ENCODE data around the gene RAP1A.
"Not testable (repeated sequence)": the region's sequence is repeated elsewhere in the genome, so short reads cannot be mapped to it uniquely, and the experiment has no call there.

Gene RAP1A

DNA sequence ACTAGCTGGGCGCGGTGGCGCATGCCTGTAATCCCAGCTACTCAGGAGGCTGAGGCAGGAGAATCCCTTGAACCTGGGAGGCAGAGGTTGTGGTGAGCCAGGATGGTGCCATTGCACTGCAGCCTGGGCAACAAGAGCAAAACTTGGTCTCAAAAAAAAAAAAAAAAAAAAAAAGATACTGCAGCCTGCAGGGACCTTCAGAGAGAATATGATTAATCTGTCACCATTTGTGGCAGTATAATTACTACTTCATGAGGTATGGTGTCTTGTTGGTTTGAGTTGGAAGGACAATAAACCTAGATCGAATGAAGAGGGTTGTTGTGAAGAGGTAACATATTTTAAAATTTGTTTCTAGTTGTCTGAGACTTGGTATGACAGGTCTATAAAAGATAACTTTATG, 13.2 kb downstream of the RAP1A start:
- H3K4me1 ChIP-seq (ENCODE audit: control insufficient read depth, insufficient read depth, low read length); H3K9me3 ChIP-seq (ENCODE audit: control insufficient read depth, low read length); H3K36me3 ChIP-seq (ENCODE audit: control insufficient read depth, insufficient read depth, low read length, severe bottlenecking); DNase-seq (ENCODE audit: low read depth); H3K27me3 ChIP-seq (replicated peaks; ENCODE audit: control insufficient read depth, insufficient read depth, low read length); H3K9ac ChIP-seq (ENCODE audit: low read length); H3K4me3 ChIP-seq (ENCODE audit: low read length): not testable (repeated sequence)

DNA sequence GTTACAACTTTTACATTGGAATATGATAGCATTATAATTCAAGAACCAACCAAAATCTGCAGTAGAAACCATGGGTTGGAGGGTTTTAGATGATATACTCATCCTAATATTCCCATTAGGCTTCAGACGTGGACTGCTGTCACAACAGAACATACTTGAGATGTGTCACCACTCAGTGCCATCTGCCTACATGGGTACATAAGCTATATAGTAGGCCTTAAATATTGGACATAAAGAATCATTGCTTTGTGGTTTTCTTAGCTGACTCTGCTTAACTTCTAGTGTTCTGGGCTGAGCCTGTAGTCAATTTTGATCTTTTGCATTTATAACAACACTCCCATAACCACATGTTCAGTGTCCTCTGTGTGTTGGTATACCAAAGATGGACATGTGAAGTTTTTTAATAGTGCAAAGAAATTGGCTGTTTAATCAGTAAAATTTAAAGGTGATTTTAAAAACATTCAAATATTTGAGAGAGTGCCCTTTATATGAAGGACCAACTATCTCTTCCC, 14.2 kb downstream of the RAP1A start:
- no peaks in the 10 kb centered on the region for H3K4me1 ChIP-seq (ENCODE audit: control insufficient read depth, insufficient read depth, low read length)
- no peak for DNase-seq (ENCODE audit: low read depth)
- H3K9me3 ChIP-seq (ENCODE audit: control insufficient read depth, low read length): no peaks in the 10 kb centered on the region
- no peak overlapping the region for H3K4me3 ChIP-seq (ENCODE audit: low read length)
- H3K27me3 ChIP-seq (replicated peaks; ENCODE audit: control insufficient read depth, insufficient read depth, low read length): no peaks in the 10 kb centered on the region
- no peaks in the 10 kb centered on the region for H3K36me3 ChIP-seq (ENCODE audit: control insufficient read depth, insufficient read depth, low read length, severe bottlenecking)
- no peak overlapping the region for H3K9ac ChIP-seq (ENCODE audit: low read length)

DNA sequence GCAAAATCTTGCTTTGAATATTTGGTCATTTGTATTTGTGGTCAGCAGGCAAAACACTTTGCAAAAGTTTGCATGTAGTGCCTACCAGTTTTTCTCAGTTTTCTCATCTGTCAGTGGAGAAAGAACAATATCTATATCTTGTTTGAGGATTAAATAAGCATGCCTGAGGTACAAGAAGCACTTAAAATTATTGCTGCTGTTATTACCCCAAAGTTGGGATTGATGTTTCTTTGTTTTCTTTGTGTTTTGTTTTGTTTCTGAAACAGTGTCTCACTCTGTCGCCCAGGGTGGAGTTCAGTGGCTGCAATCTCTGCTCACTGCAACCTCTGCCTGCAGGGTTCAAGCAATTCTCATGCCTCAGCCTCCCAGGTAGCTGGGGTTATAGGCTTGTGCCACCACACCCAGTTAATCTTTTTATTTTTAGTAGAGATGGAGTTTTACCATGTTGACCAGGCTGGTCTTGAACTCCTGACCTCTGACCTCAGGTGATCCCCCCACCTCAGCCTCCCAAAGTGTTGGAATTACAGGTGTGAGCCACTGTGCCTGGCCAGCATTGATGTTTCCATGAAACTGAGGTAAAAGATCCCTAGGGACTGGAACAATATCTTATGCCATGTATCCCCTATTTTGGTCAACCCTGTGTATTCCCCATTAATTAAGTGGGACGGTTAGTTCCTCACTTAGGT, 15.9 kb downstream of the RAP1A start:
- no peak overlapping the region for H3K4me3 ChIP-seq (ENCODE audit: low read length)
- no peak for DNase-seq (ENCODE audit: low read depth)
- H3K9me3 ChIP-seq (ENCODE audit: control insufficient read depth, low read length): no peaks in the 10 kb centered on the region
- H3K4me1 ChIP-seq (ENCODE audit: control insufficient read depth, insufficient read depth, low read length): no peaks in the 10 kb centered on the region
- no peaks in the 10 kb centered on the region for H3K27me3 ChIP-seq (replicated peaks; ENCODE audit: control insufficient read depth, insufficient read depth, low read length)
- H3K36me3 ChIP-seq (ENCODE audit: control insufficient read depth, insufficient read depth, low read length, severe bottlenecking): no peaks in the 10 kb centered on the region
- H3K9ac ChIP-seq (ENCODE audit: low read length): no peak overlapping the region

DNA sequence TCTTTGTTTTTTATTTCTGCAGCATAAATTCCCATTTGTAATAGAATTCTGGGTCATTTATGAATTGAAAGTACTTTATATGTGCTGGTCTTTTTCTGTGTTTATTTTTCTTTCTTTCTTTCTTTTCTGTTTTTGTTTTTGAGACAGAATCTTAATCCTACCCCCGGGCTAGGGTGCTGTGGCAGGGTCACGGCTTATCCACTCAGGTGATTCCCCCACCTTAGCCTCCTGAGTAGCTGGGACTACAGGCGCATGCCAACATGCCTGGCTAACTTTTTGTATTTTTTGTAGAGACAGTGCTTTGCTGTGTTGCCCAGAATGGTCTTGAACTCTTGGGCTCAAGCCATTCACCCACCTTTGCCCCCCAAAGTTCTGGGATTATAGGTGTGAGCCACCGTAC, 18.7 kb downstream of the RAP1A start:
- no peaks in the 10 kb centered on the region for H3K9me3 ChIP-seq (ENCODE audit: control insufficient read depth, low read length)
- H3K27me3 ChIP-seq (replicated peaks; ENCODE audit: control insufficient read depth, insufficient read depth, low read length): no peaks in the 10 kb centered on the region
- no peaks in the 10 kb centered on the region for H3K4me1 ChIP-seq (ENCODE audit: control insufficient read depth, insufficient read depth, low read length)
- no peak overlapping the region for H3K4me3 ChIP-seq (ENCODE audit: low read length)
- DNase-seq (ENCODE audit: low read depth): no peak
- H3K36me3 ChIP-seq (ENCODE audit: control insufficient read depth, insufficient read depth, low read length, severe bottlenecking): no peaks in the 10 kb centered on the region
- H3K9ac ChIP-seq (ENCODE audit: low read length): no peak overlapping the region

DNA sequence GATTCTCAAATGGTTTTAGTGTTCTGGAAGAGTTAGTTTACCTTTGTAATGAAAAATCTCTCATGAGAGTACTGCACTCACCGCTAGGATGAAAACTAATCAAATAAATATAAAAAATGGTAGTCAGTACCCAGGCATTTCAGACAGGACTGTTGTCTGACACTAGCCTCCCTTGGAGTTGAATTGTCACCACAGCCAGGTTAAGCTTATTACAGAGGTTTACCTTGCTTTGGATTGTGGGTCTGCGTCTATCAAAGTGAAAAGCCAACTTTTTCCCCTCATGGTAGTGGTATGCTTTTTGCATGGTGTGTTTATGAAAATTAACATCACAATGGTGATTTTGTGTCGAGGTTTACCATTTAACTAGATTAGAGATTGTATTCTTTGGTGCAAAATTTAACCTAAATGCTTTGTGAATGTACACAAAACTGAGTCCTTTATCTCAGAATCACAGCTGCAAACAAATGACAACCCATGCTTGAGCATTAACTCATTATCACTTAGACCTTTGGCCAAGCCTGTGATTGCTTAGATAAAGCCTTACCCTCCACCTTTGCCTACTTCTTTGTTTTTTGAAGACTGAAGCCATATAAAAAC, 20.1 kb downstream of the RAP1A start:
- DNase-seq (ENCODE audit: low read depth): no peak
- Histone ChIP-seq H3K36me3 (ENCODE audit: control insufficient read depth, insufficient read depth, low read length, severe bottlenecking) (no peaks in the 10 kb centered on the region), H3K4me1 (ENCODE audit: control insufficient read depth, insufficient read depth, low read length) (no peaks in the 10 kb centered on the region), H3K9ac (ENCODE audit: low read length) (no peak overlapping the region), H3K9me3 (ENCODE audit: control insufficient read depth, low read length) (no peaks in the 10 kb centered on the region), H3K27me3 (replicated peaks; ENCODE audit: control insufficient read depth, insufficient read depth, low read length) (no peaks in the 10 kb centered on the region), H3K4me3 (ENCODE audit: low read length) (no peak overlapping the region)

DNA sequence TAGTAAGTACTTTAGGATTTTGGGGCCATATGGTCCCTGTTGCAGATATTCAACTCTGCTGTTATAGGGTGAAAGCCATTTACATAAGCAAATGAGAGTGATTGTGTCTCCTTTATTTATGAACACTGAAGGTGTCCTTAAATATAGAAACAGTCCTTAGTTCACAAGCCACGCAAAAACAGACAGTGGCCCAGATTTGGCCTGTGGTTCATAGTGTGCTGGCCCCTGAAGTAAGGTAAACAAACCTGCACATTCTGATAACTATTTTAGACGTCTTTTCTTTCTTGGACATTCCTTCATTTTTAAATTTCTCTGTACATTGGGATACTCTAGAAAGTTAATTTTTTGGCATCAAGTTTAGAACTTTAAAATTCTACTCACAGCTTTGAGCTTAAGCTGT, 23.5 kb downstream of the RAP1A start:
- Histone ChIP-seq H3K9ac (ENCODE audit: low read length) (no peak overlapping the region), H3K9me3 (ENCODE audit: control insufficient read depth, low read length) (no peaks in the 10 kb centered on the region), H3K36me3 (ENCODE audit: control insufficient read depth, insufficient read depth, low read length, severe bottlenecking) (no peaks in the 10 kb centered on the region), H3K27me3 (replicated peaks; ENCODE audit: control insufficient read depth, insufficient read depth, low read length) (no peaks in the 10 kb centered on the region), H3K4me1 (ENCODE audit: control insufficient read depth, insufficient read depth, low read length) (no peaks in the 10 kb centered on the region), H3K4me3 (ENCODE audit: low read length) (no peak overlapping the region)
- no peak for DNase-seq (ENCODE audit: low read depth)

DNA sequence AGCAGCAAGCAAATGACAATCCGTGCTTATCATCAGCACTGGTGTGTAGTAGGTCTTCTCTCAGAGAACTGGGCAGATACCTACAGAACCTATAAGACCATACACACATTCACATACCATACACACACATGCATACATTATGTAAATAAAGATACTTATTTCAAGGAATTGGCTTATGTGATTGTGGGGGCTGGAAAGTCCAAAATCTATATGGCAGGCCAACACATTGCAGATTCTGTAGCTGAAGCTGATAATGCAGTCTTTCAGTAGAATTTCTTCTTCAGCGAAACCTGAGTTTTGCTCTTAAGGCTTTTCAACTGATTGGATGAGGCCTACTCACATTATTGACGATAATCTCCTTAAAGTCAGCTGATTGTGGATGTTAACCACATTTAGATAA, 24.1 kb downstream of the RAP1A start:
- no peaks in the 10 kb centered on the region for H3K9me3 ChIP-seq (ENCODE audit: control insufficient read depth, low read length)
- H3K9ac ChIP-seq (ENCODE audit: low read length): no peak overlapping the region
- no peak for DNase-seq (ENCODE audit: low read depth)
- H3K36me3 ChIP-seq (ENCODE audit: control insufficient read depth, insufficient read depth, low read length, severe bottlenecking): peaks cover 5% of the 10 kb centered on the region
- no peak overlapping the region for H3K4me3 ChIP-seq (ENCODE audit: low read length)
- no peaks in the 10 kb centered on the region for H3K27me3 ChIP-seq (replicated peaks; ENCODE audit: control insufficient read depth, insufficient read depth, low read length)
- no peaks in the 10 kb centered on the region for H3K4me1 ChIP-seq (ENCODE audit: control insufficient read depth, insufficient read depth, low read length)

DNA sequence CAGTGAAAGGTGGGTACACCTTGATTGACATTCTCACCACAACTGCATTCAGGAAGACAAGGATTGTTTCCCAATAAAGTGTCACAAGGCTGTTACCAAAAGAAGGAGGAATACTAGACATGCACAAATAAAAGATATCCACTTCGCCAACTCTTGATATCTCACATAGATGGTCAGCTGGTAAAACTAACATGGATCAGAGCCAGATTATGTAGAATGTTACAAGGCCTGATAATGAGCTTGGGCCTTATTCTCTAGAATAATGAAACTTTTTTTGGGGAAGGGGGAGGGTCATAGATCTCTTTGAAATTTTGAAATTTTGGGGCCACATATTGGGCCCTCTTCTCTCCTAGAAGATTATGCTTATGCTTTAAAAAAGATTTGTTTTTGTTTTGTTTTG, 24.9 kb downstream of the RAP1A start:
- Histone ChIP-seq H3K9ac (ENCODE audit: low read length) (no peak overlapping the region), H3K36me3 (ENCODE audit: control insufficient read depth, insufficient read depth, low read length, severe bottlenecking) (peaks cover 6% of the 10 kb centered on the region), H3K4me3 (ENCODE audit: low read length) (no peak overlapping the region), H3K9me3 (ENCODE audit: control insufficient read depth, low read length) (no peaks in the 10 kb centered on the region), H3K27me3 (replicated peaks; ENCODE audit: control insufficient read depth, insufficient read depth, low read length) (no peaks in the 10 kb centered on the region), H3K4me1 (ENCODE audit: control insufficient read depth, insufficient read depth, low read length) (no peaks in the 10 kb centered on the region)
- no peak for DNase-seq (ENCODE audit: low read depth)

DNA sequence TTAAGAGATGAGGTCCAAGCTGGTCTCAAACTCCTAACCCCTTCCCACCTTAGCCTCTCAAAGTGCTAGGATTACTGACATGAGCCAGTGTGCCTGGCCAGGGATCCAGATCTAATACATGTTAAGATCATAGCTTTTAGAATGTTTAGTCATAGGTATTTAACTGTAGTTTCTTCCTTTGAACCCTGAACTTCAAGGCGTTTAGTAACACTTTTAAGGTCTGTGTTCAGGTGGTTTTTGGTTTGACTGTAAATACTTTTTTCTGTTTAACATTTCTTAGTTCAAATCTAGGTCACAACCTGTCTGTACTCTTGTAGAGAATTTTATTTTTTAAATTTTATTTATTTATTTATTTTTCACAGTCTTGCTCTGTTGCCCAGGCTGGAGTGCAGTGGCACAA, 28.1 kb downstream of the RAP1A start:
- Histone ChIP-seq H3K27me3 (replicated peaks; ENCODE audit: control insufficient read depth, insufficient read depth, low read length) (no peaks in the 10 kb centered on the region), H3K36me3 (ENCODE audit: control insufficient read depth, insufficient read depth, low read length, severe bottlenecking) (peaks cover 6% of the 10 kb centered on the region), H3K4me3 (ENCODE audit: low read length) (no peak overlapping the region)

DNA sequence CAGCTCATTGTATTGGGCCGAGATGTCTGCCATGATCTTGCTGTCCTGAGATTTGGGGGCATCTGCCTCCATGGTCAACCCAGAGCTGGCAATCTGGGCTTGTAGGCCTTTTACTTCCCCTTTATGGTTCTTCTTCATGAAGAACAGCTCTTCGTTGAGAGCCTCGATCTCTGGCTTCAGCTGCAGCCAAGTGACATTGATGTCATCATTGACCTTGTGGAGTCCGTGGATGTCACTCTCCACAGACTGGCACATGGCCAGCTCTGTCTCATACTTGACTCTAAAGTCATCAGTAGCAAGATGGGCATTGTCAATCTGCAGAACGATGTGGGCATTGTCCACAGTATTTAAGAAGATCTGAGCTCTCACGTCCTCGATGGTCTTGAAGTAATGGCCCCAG, 29.2 kb downstream of the RAP1A start:
- Histone ChIP-seq H3K9ac (ENCODE audit: low read length) (no peak overlapping the region), H3K4me3 (ENCODE audit: low read length) (no peak overlapping the region), H3K36me3 (ENCODE audit: control insufficient read depth, insufficient read depth, low read length, severe bottlenecking) (peaks cover 6% of the 10 kb centered on the region), H3K9me3 (ENCODE audit: control insufficient read depth, low read length) (no peaks in the 10 kb centered on the region), H3K4me1 (ENCODE audit: control insufficient read depth, insufficient read depth, low read length) (no peaks in the 10 kb centered on the region), H3K27me3 (replicated peaks; ENCODE audit: control insufficient read depth, insufficient read depth, low read length) (no peaks in the 10 kb centered on the region)
- DNase-seq (ENCODE audit: low read depth): no peak

More for the DNA sequence above, 28.1 kb downstream of the RAP1A start:
- DNase-seq (ENCODE audit: low read depth): no peak
- H3K9me3 ChIP-seq (ENCODE audit: control insufficient read depth, low read length): no peaks in the 10 kb centered on the region
- no peaks in the 10 kb centered on the region for H3K4me1 ChIP-seq (ENCODE audit: control insufficient read depth, insufficient read depth, low read length)
- H3K9ac ChIP-seq (ENCODE audit: low read length): no peak overlapping the region

DNA sequence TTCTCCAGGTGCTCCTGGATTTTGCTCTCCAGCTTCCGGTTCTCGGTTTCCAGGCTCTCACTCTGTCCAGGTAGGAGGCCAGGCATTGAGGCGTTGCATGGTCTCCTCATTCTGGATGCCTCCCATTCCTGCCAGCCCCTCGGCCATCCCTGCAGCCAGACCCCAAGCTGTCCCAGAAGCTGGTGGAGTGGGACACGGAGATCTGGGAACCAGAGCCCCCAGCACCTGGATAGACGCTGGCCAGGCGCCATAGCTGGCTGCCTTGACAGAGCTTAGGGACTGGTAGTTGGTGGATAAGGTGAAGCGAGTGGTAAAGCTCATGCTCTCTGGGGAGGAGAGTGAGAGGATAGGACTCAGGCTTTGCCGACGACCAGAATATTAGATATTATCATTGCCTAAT, 29.6 kb downstream of the RAP1A start:
- DNase-seq (ENCODE audit: low read depth): no peak
- H3K36me3 ChIP-seq (ENCODE audit: control insufficient read depth, insufficient read depth, low read length, severe bottlenecking): peaks cover 6% of the 10 kb centered on the region
- H3K27me3 ChIP-seq (replicated peaks; ENCODE audit: control insufficient read depth, insufficient read depth, low read length): no peaks in the 10 kb centered on the region
- no peak overlapping the region for H3K9ac ChIP-seq (ENCODE audit: low read length)
- no peak overlapping the region for H3K4me3 ChIP-seq (ENCODE audit: low read length)
- no peaks in the 10 kb centered on the region for H3K9me3 ChIP-seq (ENCODE audit: control insufficient read depth, low read length)
- no peaks in the 10 kb centered on the region for H3K4me1 ChIP-seq (ENCODE audit: control insufficient read depth, insufficient read depth, low read length)

DNA sequence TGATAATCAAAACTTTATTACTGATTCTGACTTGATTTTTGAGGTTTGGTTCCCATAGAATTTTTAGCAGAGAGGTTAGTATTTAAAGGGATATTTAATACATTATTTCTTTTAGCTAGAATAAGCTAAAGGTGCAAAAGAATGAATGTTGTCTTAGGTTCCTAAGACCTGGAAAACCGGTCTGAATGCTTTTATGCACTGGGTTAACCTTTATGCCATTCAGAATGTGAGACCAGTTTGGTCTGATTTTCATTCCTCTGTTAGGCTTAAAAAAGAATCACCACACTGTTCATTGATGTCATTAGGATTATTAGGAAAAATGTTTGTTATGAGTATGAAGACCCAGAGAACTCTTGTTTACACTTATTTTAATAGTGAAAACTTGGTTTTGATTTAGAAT, 30.1 kb downstream of the RAP1A start:
- no peaks in the 10 kb centered on the region for H3K27me3 ChIP-seq (replicated peaks; ENCODE audit: control insufficient read depth, insufficient read depth, low read length)
- no peak overlapping the region for H3K4me3 ChIP-seq (ENCODE audit: low read length)
- H3K36me3 ChIP-seq (ENCODE audit: control insufficient read depth, insufficient read depth, low read length, severe bottlenecking): peaks cover 6% of the 10 kb centered on the region
- DNase-seq (ENCODE audit: low read depth): no peak
- no peaks in the 10 kb centered on the region for H3K9me3 ChIP-seq (ENCODE audit: control insufficient read depth, low read length)
- H3K9ac ChIP-seq (ENCODE audit: low read length): no peak overlapping the region
- no peaks in the 10 kb centered on the region for H3K4me1 ChIP-seq (ENCODE audit: control insufficient read depth, insufficient read depth, low read length)

Measured in adipocyte (in vitro differentiated cells).